GM21381 (cell line): Measurements from ENCODE around the gene TTLL5.

Experiments used
- ATAC-seq: cut with Tn5 transposase; IDR thresholded peaks from one replicate; pipeline ENCODE4 v1.9.1; 2021; ENCODE audit warnings: mild to moderate bottlenecking, moderate library complexity; ENCODE audit not compliant: unreplicated experiment

The TTLL5 gene

GRCh38 chr14:75660630-75661498, at the start of gene TTLL5, which contains the start of gene ERG28:
Gene TTLL5, plus strand, starts transcription at chr14:75661246. Its CDS starts 1,904 bp downstream, at chr14:75663150.
Gene ERG28, minus strand, starts transcription at chr14:75660876. Its CDS starts 3,374 bp downstream, at chr14:75657502.
- peak; percentile 94 for ATAC-seq

- no peak for ATAC-seq
Observed at GRCh38 chr14:75612157-75612556, 48.9 kb upstream of the TTLL5 start.

GRCh38 chr14:75614179-75614578, 46.9 kb upstream of the TTLL5 start:
- ATAC-seq: no peak

GRCh38 chr14:75615200-75615599, 45.8 kb upstream of the TTLL5 start:
- no peak for ATAC-seq

- ATAC-seq: no peak
Observed at GRCh38 chr14:75619548-75619947, 41.5 kb upstream of the TTLL5 start.

- no peak for ATAC-seq
Observed at GRCh38 chr14:75625034-75625433, 36.0 kb upstream of the TTLL5 start.

- ATAC-seq: no peak
Observed at GRCh38 chr14:75626396-75626795, 34.6 kb upstream of the TTLL5 start.

- no peak for ATAC-seq
Observed at GRCh38 chr14:75626863-75627262, 34.2 kb upstream of the TTLL5 start.

GRCh38 chr14:75627406-75627805, 33.6 kb upstream of the TTLL5 start:
- ATAC-seq: no peak

- ATAC-seq: no peak
Observed at GRCh38 chr14:75628816-75629215, 32.2 kb upstream of the TTLL5 start.

GRCh38 chr14:75630695-75631452, 30.2 kb upstream of the TTLL5 start:
- no peak for ATAC-seq

GRCh38 chr14:75631453-75631831, 29.6 kb upstream of the TTLL5 start:
- no peak for ATAC-seq

GRCh38 chr14:75634848-75635247, 26.2 kb upstream of the TTLL5 start:
- ATAC-seq: no peak

GRCh38 chr14:75636100-75636692, 24.9 kb upstream of the TTLL5 start:
- no peak for ATAC-seq

- no peak for ATAC-seq
Observed at GRCh38 chr14:75640876-75641275, 20.2 kb upstream of the TTLL5 start.

- no peak for ATAC-seq
Observed at GRCh38 chr14:75643985-75644384, 17.1 kb upstream of the TTLL5 start.

- no peak for ATAC-seq
Observed at GRCh38 chr14:75645056-75645455, 16.0 kb upstream of the TTLL5 start.

GRCh38 chr14:75646762-75647161, 14.3 kb upstream of the TTLL5 start:
- ATAC-seq: no peak

GRCh38 chr14:75647640-75648039, 13.4 kb upstream of the TTLL5 start:
- no peak for ATAC-seq

GRCh38 chr14:75648066-75648838, 12.8 kb upstream of the TTLL5 start:
- ATAC-seq: no peak

- no peak for ATAC-seq
Observed at GRCh38 chr14:75649337-75649736, 11.7 kb upstream of the TTLL5 start.
